Neural cell (in vitro differentiated cells): ENCODE measurements around the gene SUGCT.

Experiments used
- CTCF ChIP-seq: fragments of 450-650 bp; IDR thresholded peaks from 2 replicates; pipeline ENCODE4 v1.5.1; 2014; ENCODE audit warnings: antibody characterized with exemption, mild to moderate bottlenecking, moderate library complexity; ENCODE audit not compliant: poor library complexity, severe bottlenecking
- EZH2 ChIP-seq: fragments of 200-600, 300-800 bp; shearing (Covaris generic), sonication (generic); IDR thresholded peaks from 2 replicates; pipeline ENCODE4 v1.6.1; 2014; ENCODE audit warnings: antibody characterized with exemption, low read length, borderline replicate concordance, mild to moderate bottlenecking; ENCODE audit not compliant: insufficient read depth, poor library complexity, severe bottlenecking
- RAD21 ChIP-seq: fragments of 450-650 bp; conservative IDR thresholded peaks from 2 replicates; pipeline ENCODE4 v1.6.1; 2014; ENCODE audit warnings: antibody characterized with exemption, mild to moderate bottlenecking, moderate library complexity
- SMC3 ChIP-seq: fragments of 450-650 bp; conservative IDR thresholded peaks from 2 replicates; pipeline ENCODE4 v1.6.1; 2014; ENCODE audit warnings: antibody characterized with exemption, mild to moderate bottlenecking, moderate library complexity; ENCODE audit not compliant: poor library complexity
- TAF1 ChIP-seq: IDR thresholded peaks from 2 replicates; pipeline ENCODE4 v1.6.1; 2012; ENCODE audit warnings: low read depth
- TF ChIP-seq, protein P1 (sequence below): IDR thresholded peaks from 2 replicates; pipeline ENCODE4 v1.6.1; 2012; ENCODE audit warnings: borderline replicate concordance

- TF ChIP-seq CTCF, result no peak
- no peak for TF ChIP-seq TAF1
- TF ChIP-seq SMC3, result no peak
- TF ChIP-seq, protein P1, sequence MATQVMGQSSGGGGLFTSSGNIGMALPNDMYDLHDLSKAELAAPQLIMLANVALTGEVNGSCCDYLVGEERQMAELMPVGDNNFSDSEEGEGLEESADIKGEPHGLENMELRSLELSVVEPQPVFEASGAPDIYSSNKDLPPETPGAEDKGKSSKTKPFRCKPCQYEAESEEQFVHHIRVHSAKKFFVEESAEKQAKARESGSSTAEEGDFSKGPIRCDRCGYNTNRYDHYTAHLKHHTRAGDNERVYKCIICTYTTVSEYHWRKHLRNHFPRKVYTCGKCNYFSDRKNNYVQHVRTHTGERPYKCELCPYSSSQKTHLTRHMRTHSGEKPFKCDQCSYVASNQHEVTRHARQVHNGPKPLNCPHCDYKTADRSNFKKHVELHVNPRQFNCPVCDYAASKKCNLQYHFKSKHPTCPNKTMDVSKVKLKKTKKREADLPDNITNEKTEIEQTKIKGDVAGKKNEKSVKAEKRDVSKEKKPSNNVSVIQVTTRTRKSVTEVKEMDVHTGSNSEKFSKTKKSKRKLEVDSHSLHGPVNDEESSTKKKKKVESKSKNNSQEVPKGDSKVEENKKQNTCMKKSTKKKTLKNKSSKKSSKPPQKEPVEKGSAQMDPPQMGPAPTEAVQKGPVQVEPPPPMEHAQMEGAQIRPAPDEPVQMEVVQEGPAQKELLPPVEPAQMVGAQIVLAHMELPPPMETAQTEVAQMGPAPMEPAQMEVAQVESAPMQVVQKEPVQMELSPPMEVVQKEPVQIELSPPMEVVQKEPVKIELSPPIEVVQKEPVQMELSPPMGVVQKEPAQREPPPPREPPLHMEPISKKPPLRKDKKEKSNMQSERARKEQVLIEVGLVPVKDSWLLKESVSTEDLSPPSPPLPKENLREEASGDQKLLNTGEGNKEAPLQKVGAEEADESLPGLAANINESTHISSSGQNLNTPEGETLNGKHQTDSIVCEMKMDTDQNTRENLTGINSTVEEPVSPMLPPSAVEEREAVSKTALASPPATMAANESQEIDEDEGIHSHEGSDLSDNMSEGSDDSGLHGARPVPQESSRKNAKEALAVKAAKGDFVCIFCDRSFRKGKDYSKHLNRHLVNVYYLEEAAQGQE, result no peak
- no peak for TF ChIP-seq EZH2
- TF ChIP-seq RAD21, result no peak
These were observed 192.3 kb downstream of the SUGCT start for GRCh38 chr7:40327113-40327512.
